Measurements from ENCODE around the gene EDRF1.

- TF ChIP-seq EZH2phosphoT487 (IDR thresholded peaks at IDR 0.05; ENCODE audit: unreplicated experiment) (no peak), CTCF (conservative IDR thresholded peaks at IDR 0.05; ENCODE audit: low read depth in 2 of 2) (no peak), CREB1 (CRISPR knock-in tag; IDR thresholded peaks at IDR 0.05; ENCODE audit: low read depth) (no peak), POLR2AphosphoS5 (IDR thresholded peaks at IDR 0.05; ENCODE audit: low read depth) (no peak), ZNF462 (CRISPR knock-in tag; IDR thresholded peaks at IDR 0.05) (no peak), EZH2 (IDR thresholded peaks at IDR 0.05; ENCODE audit: low read depth, unreplicated experiment) (no peak), ETS1 (IDR thresholded peaks at IDR 0.05) (no peak)
Observed at GRCh38 chr10:125739994-125740679, 20.6 kb downstream of the EDRF1 start.

All from GM23338 (cell line).